ENCODE results near the gene ST6GAL1.

ST6GAL1 gene

DNA sequence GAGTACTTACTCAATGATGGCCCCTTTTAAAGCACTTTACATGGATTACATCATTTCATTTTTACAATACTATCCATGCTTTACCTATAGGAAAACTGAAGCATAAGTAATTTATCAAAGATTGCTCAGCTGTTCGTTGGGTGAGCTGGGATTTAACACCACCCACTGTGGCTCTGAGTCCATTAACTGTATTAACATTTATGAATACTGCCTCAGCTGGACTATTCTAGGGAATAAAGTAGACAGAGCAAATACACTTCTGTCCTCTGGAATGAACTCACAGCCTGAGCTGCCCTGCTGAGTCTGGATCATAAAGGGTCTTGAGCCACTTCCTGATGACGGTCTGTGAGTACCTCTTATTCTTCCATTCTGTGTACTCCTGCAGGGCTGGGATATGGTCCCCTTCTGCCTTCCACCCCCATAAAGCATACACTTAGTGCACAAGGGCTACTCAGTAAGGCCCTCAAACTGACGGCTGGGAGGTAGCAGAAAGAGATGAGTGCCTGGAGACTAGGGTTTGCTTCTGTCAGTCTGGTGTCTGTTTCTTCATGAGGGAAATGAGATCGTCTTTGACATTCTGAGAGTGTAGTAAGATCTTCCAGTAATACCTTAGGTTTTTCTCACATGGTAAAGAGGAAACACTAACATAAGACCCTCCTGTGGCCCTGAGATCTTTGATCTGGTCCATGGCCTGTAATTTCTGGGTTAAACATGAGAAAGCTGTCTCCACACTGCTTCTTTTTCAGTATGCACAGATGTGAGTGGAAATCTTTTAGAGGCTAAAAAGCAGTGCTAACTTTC is 12.6 kb upstream of the ST6GAL1 start:
- DNase-seq: no peak

DNA sequence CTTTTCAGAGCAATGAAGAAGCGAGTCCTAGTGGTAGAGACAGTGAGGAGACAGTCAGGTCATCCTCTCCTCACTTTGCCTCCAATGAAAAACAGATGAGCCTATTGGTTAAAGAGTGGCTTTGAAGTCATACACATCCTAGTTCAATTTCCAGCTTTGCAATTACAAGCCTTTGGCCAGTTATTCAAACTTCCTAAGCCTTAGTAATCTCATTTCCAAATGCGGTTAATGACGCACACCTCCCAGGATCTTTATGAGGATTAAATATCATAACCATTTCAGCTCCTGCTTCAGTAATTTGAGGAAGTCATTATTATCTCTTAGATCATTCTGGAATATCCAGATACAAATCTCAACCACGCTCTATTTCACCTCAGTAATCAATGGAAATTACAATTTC is 10.0 kb upstream of the ST6GAL1 start:
- no peak for DNase-seq

DNA sequence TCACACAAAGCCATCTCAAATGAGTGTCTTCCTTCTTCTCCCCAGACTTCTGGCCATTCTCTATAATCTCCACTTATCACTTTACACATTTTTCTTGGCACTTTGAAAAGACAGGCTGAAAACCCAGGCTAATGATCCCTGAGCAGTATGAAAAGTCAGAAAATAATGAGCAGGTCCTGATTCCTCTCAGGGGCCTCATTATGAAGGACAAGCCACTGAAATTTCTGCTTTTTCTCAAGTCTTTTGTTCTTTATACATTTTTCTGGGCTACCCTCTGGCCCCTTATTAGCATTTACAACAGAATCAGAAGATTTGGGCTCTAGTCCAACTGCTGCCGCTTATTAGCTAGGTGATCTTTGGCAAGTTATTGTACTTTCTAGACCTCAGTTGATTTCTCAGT is 9.5 kb upstream of the ST6GAL1 start:
- no peak for DNase-seq

DNA sequence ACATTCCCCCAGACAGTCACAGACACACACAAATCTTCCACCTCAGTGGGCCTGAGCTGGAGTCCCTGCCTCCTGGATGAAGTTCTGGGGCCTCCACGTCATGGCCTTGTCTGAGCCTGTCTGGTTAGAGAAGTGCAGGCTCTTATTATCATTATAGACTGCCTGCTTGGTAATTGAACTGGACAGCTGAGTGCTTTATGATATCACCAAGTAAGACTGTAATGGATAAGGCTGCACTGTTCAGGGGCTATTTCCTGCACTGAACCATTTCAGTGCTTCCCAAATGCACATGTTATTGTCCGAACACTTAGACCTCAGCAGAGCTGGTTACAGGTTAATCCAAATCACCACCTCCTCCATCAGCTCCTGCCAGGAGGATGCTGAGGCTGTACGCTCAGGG is 8.7 kb upstream of the ST6GAL1 start:
- no peak for DNase-seq

DNA sequence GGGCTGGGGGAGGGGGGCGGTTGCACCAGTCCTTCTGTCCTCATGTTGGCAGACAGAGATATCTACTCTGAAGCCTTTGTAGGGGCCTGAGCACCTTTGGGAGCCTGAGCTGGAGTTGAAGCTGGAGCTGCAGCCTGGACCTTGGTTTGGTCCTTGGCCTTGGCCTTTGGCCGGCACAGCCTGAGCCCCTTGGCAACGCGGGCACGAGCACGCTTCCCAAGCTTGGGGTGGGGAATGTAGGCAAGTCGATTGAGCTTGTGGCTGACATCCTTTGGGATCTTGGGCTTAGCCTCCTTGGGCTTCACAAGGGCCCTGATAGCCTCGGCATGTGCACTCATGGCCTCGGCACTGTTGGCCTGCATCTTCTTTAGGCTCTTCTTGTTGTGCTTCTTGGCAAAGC is 8.1 kb upstream of the ST6GAL1 start:
- DNase-seq: no peak

DNA sequence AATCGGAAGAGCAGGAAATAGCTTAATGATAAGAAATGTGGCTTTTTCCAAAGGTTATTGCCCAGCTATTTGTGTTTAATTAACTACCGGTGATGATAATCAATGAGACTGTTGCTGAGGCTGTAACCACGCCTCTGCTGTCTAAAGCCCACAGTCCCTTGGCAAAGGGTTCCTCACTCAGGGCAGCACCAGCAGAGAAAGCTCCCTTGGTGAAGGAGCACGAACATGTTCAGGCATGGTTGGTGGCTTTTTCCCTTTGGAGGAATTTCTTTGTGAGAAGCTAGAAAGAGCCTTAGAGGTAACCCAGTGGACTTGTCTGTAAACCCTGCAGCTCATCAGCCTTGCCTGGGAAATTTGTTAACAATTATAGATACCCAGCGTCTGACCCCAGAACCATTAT is 7.5 kb upstream of the ST6GAL1 start:
- no peak for DNase-seq

DNA sequence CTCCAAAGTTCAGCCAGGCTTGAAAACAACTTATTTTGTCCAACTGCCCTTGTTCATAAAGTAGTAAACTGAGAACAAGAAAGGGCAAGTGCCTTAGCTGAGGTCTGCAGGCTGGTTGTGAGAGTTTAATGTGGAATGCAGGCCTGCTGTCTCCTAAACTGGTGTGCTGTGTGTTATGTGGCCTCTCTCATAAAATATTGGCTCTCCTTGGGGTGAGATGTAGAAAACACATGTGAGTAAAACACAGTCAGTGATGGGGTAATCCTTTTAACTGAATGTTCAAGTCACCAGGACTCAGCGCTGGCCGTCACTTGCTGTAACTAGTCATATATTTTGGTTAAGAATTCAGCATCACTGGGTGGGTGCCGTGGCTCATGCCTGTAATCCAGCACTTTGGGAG is 7.1 kb upstream of the ST6GAL1 start:
- no peak for DNase-seq

DNA sequence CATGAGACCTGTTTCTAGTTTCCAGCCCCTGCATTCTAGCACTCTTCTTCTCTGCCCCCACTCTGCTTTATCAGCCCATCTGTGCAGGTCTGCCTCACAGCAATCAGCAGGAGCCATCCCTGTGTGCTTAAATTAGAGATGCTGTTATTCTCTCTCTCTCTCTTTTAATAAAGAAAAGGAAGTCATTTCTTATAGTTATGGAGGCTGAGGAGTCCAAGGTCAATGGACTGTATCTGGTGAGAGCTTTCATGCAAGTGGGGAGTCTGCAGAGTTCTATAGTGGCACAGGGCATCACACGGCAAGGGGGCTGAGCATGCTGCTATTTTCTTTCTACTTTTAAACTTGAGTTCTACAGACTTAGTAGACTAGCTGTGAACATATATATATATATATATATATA is 4.5 kb upstream of the ST6GAL1 start:
- no peak for DNase-seq

DNA sequence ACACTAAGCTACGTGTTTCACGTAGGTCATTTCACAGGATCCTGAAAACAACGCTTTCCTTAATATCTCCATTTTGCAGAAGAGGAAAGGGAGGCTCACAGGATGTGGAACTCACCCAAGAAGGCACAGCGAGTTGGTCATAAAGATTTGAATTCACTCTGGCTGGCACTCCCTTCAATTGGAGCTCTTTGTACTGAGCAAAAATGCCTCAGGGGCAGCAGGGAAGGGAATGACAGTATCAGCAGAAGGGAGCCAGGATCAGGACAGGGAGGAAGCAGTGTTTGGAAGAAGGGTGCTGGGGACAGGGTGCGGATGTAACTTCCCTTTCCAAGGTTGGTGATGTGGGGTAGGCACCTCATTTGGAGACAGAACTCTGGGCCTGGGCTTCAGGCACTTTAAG is 1.1 kb upstream of the ST6GAL1 start:
- DNase-seq: no peak

DNA sequence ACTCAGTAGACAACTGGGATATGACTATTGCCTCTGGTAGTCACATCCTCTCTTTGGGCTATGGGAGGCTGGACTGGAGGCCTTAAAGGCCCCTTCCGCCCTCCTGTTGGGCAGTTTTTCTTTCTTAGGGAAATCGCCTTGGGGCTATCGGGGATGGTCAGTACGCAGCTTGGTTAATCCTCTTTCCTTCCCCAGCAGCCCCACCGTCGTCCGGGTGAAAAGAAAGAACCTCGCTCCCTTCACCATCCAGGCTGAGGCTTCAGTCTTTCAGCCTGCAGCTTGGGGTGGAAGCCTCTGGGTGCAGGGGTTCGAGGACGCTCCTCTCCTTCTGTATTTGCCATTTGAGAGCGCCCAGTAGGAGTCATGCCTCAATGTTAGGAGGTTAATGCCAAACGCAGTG is 641 bp upstream of the ST6GAL1 start:
- DNase-seq: no peak

DNA sequence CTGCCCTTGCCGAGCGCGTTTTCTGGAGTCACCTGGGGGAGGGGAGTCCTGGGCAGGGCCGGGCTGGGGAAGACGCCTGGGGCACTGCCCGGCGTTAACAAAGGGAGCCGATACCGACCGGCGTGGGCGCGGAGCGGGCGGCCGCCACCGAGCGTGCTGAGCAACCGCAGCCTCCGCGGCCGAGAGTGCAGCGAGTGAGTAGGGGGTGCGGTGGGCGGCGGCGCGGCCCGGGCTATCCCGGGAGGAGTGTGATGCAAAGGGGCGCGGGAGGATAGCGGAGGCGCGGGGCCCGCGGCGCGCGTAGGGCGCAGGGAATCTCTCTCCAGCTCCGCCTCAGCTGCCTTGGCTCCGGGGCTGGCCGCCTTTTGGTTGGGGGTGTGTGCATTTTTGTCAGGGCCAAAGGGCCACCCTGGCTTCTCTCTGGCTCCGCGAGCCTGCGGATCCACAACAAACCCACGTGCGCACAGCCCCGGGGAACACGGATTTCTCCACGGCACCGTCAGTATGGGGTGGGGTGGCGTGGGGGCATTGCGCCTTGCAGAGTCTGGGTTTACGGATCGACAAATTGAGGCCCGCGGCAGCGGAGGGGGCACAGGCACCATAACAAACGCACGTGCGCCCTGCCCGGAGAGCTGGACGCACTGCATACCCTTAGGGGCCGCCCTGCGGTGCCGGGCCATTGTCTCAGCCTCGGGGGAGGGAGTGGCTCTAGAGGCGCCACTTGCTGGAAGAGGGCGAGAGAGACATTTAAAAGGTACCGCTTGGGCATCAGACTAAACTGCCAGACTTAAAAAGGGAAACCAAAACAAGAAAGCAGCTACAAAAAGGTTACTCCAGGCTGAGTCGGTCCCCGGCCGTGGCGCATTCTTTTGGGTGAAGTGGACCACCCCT is 560 bp downstream of the ST6GAL1 start:
- peak; percentile 83 for DNase-seq

DNA sequence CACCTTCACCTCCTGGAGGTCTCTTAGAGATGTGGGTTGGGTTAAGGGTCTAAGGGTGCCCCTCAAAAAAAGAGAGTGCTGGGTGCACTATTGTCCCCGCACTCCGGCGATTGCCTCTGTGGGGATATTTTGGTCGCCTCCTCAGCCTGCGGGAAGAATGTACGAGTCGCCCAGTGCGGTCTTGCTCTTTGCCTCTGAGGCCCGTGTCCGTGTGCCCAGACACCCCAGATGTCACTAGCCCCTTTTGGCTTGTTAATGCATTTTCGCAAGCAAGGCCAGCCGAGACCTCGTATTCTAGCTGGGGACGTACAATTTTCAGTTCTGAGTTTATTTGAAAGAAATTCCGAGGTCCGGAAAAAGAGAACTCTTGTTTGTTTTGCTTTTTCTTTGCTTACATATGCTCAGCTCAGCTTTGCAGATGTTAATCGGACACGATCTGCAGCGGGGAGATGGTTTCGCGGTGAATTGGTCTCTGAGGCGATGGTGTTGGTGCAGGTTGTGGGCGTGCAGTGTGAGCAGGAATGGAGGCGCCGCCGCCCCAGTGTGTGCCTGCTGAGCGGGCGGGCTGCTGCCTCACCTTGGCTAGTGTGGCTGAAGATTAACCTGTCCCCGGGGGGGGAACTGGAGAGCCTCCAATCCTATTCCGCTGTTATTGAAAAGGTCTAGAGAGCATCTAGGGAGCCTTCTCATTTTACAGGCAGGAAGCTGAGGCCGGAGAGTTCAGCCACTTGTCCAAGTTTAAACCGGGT is 1.4 kb downstream of the ST6GAL1 start:
- peak; percentile 86 for DNase-seq

DNA sequence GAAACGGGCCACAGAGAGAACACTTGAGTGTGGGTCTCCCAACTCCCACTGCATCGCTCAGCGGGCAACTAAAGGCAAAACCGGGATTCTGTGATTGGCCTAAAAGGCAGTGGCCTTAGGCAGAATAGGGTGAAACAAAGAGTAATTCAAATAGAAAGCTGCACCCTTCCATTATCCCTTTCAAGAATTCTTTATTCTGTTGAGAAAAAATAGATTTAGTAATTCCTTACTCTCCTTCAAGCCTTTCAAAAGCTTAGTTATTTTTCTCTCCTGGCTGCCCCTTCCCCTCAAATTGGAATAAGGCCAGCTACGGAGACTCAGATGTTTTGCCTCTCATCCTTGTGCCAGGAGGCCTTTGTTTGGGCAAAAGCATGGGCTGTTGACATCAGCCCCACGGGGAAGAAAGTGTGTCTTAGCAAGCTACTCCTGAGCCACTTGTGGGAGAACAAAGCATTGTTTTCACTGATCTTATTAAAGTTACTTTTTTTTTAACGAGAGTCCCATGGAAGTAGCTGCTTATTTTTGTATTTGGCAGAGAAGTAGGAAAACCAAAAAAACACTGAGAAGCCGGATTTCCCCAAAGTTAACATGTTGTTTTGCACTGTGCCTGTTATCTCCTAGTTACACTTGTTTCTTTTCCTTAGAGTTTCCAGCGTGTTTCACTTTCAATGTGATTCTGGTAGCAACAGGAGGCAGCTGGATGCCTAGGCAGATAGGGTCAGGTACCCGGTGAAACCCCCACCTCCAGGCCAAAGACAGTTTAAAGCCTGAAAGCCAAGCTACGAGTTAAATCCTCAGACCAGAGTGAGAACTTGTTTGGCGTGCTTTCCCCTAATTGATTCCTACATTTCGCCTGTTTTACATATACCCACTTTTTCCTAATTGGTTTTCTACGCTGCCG is 2.2 kb downstream of the ST6GAL1 start:
- peak; percentile 32 for DNase-seq

DNA sequence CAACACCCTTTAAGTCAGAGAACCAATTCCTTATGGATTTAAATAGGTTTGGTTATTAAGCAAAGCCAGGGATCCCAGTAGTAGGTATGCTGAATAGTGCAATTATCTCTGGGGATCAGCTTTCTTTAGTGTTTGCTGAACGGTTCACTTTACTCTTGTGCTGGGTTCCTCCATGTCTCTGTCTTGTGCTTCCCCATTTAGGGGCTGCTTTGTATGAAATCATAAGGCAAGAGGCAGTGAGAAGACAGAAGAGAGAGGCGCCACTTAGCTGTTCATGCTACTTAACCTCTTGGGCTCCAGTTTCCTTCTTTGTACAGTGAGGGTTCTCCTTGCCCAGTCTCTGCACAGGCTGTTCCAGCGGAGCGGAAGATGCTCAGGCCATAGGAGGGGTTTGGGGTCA is 3.5 kb downstream of the ST6GAL1 start:
- no peak for DNase-seq

DNA sequence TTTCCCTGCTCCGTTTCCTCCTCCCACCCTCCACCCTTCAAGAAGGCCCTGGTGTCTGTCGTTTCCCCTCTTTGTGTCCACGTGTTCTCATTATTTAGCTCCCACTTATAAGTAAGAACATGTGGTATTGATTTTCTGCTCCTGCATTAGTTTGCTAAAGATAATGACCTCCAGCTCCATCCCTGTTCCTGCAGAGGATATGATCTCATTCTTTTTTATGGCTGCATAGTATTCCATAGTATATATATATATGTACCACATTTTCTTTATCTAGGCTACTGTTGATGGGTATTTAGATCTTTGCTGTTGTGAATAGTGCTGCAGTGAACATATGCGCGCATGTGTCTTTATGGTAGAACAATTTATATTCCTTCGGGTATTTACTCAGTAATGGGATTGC is 4.8 kb downstream of the ST6GAL1 start:
- DNase-seq: no peak

DNA sequence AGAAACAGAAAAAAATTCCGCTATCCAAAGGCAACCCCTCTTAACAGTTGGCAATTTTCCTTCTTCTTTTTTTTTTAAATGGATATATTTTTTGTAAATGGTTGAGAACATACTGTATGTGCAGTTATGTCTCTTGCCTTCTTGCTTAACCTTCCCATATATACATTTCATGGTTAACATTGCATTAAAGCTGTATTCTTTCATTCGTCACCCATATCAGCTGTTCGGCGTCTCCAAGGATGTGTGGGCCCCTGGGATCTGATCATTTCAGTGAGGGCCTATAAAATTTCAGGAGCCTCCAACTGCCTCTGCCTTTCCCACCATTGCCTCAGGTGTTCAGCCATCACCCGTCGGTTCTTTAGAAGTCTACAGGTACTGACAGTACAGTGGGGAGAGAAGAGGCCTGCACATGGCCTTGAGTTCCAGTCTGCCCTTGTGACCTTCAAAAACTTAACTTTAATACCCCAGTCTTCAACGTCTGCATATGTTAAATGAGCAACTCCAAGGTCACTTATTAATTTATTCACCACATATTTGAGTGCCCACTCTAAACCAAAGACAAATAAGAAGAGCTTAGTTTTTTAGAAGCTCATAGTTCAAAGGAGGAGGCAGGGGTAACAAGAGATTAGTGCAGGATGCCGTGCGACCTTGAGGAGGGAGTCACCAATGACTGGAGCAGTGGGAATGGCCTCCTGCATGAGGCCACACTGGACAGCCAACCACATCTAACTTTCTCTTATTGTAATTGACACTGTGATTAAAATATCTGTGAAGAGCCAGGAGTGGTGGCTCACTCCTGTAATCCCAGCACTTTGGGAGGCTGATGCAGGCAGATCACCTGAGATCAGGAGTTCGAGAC is 6.9 kb downstream of the ST6GAL1 start:
- no peak for DNase-seq

DNA sequence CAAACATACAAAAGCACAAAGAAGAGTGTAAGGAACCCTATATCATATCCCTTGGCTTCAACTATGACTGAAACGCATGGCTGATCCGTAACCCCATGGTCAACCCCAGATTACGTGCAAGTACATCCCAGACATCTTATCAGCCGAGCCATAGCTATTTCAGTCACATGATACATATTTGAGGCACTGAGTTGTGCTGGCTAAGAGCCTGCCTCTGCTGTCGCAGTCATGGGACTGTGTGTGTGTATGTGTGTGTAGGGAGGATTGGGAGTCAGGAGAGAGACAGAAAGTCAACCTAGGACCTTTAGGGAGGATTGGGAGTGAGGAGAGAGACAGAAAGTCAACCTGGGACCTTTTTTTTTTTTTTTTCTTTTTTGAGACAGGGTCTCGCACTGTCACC is 8.4 kb downstream of the ST6GAL1 start:
- no peak for DNase-seq

DNA sequence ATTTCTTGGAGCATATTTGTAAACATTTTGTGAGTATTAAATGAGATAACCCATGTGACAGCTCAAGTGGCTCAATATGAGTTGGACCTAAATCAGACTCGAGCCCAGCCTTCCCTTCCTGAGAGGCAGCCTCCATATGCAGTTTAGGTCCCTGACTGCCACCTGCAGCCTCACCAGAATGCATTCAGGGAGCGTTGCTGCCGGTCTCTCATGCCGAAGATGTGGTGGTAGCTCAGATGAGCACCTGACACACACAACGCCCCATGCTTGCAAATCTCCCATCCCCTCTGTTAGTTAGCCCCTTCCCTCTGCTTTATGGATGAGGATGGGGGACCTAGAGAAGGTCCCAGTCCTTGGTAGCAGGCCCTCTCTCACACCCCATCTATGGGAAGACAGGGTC is 9.2 kb downstream of the ST6GAL1 start:
- DNase-seq: no peak

DNA sequence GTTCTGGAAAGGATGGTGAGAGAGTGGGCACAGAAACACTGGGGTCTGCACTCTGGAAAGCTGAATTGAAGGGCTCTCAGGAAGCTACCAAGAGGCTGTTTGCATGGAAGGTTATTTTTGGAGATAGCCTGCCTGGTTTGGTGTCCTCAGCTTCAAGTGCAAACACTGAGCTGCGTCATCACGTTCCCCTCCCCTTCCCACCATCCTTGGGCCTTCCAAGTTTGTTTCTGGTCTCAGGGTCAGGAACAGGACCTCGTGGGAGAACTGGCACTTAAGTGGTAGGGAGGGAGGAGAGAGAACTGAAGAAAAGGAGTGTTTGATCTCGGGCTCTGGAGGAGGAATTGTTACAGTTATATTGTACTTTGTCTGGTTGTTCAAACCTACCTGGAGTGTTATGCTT is 10.6 kb downstream of the ST6GAL1 start:
- DNase-seq: no peak

DNA sequence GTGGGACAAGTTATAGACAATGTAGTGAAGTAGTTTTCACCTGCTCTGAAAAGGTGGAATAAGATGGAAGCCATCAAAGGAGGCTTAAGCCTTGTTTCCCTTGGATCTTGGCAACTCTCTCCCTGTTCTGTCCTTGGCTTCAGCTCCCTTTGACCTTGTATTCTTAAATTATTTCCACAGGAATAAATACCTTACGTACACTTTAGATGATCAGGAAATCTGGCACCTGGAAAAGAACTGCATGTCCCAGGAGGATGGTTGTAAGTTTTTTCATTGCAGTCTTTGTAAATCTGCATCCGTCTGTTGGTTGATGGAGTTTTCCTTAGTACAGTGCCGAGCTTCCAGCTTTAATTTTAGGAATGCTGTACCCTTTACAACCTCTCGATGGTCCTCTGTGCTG is 11.8 kb downstream of the ST6GAL1 start:
- no peak for DNase-seq

DNA sequence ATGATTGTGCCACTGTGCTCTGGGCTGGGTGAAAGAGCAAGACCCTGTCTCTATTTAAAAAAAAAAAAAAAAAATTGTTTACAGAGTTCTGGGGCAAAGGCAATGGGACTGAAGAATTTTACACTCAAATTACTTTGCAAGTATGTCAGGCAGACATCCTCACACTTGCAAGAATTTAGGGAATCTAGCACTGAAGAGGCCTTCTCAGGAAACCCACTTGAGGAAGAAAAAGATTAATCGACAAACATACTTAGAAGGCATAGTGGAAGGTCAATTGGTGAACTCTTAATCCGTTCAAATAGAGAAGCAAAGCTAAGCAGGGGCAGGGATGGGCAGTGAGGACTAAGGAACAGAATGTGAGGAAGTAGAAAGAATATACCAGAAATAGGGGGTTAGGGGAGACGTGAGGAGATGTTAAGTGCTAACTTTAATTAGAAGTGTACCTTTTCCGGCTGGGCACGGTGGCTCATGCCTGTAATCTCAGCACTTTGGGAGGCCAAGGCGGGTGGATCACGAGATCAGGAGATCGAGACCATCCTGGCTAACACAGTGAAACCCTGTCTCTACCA is 15.0 kb downstream of the ST6GAL1 start:
- no peak for DNase-seq
